HG02571 (cell line): ENCODE results near the gene BICC1.

Experiments used
- ATAC-seq: cut with Tn5 transposase; IDR thresholded peaks from one replicate; pipeline ENCODE4 v1.9.1; 2021; ENCODE audit warnings: mild to moderate bottlenecking, moderate library complexity; ENCODE audit not compliant: unreplicated experiment

Gene BICC1

GRCh38 chr10:58512491-58513187, at the start of gene BICC1:
Gene BICC1, plus strand, starts transcription at chr10:58512872. Its CDS starts 272 bp downstream, at chr10:58513144.
- no peak for ATAC-seq

GRCh38 chr10:58464956-58465355, 47.7 kb upstream of the BICC1 start:
- no peak for ATAC-seq

DNA sequence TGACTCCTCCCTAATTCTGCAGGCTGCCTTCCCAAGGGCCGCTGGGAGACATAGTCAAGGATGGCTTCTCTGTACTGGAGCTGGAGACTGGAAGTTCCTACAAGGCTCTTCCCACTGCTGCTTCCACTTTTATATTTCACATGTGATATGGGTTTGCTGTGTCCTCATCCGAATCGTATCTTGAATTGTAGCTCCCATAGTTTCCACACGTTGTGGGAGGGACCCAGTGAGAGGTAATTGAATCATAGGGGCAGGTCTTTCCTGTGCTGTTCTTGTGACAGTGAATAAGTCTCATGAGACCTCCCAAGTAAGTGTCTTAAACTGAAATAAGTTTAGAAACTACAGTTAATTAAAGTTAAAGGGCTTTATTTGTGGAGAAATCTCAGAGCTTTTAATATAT, 47.0 kb upstream of the BICC1 start:
- no peak for ATAC-seq

GRCh38 chr10:58467931-58468635, 44.6 kb upstream of the BICC1 start:
- ATAC-seq = no peak

GRCh38 chr10:58473976-58474375, 38.7 kb upstream of the BICC1 start:
- ATAC-seq = no peak

GRCh38 chr10:58475322-58476277, 37.1 kb upstream of the BICC1 start:
- no peak for ATAC-seq

GRCh38 chr10:58477122-58477521, 35.5 kb upstream of the BICC1 start:
- ATAC-seq = no peak

GRCh38 chr10:58477902-58478301, 34.8 kb upstream of the BICC1 start:
- ATAC-seq = no peak

DNA sequence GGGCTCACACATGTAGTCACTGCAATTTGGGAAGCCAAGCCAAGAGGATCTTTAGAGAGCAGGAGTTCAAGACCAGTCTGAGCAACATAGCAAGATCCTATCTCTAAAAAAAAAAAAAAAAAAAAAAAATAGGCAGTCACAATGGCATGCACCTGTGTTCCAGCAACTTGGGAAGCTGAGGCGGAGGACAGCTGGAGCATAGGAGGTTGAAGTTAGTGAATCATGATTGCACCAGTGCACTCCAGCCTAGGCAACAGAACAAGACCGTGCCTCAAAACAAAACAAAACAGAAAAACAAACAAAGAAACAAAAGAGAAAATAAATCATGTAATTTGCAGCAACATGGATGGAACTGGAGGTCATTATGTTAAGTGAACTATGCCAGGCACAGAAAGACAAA, 33.6 kb upstream of the BICC1 start:
- no peak for ATAC-seq

- ATAC-seq = no peak
Measured at GRCh38 chr10:58480321-58480720, 32.4 kb upstream of the BICC1 start.

DNA sequence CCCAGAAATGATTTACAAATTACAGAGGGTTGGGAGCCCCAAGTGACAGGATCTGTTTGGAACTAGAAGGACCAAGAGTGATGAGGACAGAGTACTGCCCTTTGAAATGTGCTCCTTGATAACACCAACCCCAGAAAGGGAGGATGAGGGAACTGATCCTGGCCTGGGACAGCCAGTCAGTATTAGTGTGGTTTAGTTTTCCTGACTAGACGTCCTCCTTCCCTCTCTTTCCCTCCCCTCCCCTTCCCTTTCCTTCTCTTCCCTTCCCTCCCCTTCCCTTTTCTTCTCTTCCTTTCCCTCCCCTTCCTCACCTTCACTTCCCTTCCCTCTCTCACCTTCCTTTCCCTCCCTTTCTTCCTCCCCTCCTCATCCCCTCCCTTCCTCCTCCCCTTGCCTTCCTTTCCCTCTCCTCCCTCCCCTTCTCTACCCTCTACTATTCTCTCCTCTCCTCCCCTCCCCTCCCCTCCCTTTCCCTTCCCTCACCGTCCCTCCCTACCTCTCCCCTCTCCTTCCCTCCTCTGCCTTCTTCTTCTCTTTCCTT, 31.0 kb upstream of the BICC1 start:
- no peak for ATAC-seq

GRCh38 chr10:58486821-58487220, 25.9 kb upstream of the BICC1 start:
- ATAC-seq = no peak

DNA sequence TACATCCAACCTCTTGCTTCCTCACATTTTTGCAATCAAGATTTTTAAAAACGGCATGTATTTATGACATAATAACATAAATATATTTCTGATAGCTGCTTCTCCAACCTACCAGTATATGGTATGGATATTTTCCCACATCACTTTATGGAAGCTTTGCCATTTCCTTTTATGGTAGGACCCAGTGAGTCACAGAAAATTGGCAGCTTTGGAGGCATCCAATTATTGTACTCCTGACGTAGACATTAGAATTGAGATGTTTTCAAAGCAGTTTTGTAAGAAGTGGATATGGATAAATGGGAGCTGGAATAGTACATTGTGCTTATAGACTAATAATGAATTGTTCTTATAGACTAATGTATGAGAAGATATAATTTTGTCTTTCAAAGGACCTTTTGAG, 23.8 kb upstream of the BICC1 start:
- no peak for ATAC-seq

- no peak for ATAC-seq
Measured at GRCh38 chr10:58502956-58503355, 9.7 kb upstream of the BICC1 start.

- ATAC-seq = no peak
Measured at GRCh38 chr10:58508316-58508715, 4.4 kb upstream of the BICC1 start.

GRCh38 chr10:58511765-58512490, 744 bp upstream of the BICC1 start:
- ATAC-seq = no peak

GRCh38 chr10:58513188-58514110, 777 bp downstream of the BICC1 start:
- no peak for ATAC-seq

DNA sequence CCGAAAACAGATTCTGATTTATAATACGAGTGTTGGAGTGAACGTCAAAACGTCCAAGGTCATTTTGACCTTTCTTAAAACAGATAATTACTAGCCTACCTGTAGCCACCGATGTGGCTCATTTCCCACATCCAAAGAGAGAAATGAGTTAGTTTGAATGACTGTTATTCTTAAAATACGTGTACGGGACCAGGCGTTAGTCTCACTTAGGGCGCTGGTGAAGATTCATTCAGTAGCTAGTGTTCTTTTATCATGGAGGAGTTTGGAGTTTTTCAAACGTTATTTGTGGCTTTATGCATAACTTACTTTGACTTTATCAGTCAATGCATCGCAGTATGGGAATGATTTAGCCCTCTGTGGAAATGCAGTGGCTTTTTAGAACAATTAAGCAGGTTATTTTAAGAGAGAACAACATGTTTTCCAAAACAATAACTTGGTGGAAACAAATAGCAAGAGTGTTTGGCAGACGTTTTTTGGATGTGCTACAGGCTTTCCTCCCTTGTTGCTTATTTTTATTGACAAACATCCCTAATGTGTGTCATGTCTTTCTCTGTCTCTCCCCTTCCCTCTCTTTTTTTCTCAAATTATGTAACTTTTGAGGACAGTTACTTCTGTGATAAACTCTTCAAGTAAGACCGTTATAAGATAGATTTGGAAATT, 1.6 kb downstream of the BICC1 start:
- no peak for ATAC-seq
